ENCODE measurements around the gene ABCC12.

- TF ChIP-seq MAX (CRISPR knock-in tag; IDR thresholded peaks at IDR 0.05): no peak
- TF ChIP-seq USF2 (CRISPR knock-in tag; IDR thresholded peaks at IDR 0.05): no peak
- TF ChIP-seq, protein P1, sequence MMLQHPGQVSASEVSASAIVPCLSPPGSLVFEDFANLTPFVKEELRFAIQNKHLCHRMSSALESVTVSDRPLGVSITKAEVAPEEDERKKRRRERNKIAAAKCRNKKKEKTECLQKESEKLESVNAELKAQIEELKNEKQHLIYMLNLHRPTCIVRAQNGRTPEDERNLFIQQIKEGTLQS (CRISPR knock-in tag; conservative IDR thresholded peaks at IDR 0.05): no peak
- TF ChIP-seq CTCF (IDR thresholded peaks at IDR 0.05): no peak
- no peak for TF ChIP-seq SP1 (CRISPR knock-in tag; conservative IDR thresholded peaks at IDR 0.05)
These were observed 11.9 kb downstream of the ABCC12 start for GRCh38 chr16:48143812-48144368.
